Activated CD4-positive, alpha-beta T cell treated with anti-CD3 and anti-CD28 coated beads, Interleukin-2, amount 10 ng/mL, durations not matched to agents 7 days and 5 days (primary cell): ENCODE data around the gene FAM83F. TPM values are rescaled to one million over a fixed set of nuclear protein-coding genes. Genes with fewer than 3 reads are reported as not detected.

ENCODE experiments used
- CTCF ChIA-PET: fragments of 350-600 bp; sonication (Branson Sonifier 250); formaldehyde crosslinking; loops from one replicate; lab custom pipeline; 2021; ENCODE audit warnings: antibody characterized with exemption; lab: Charles Lee
- POLR2A ChIA-PET: fragments of 350-600 bp; sonication (Branson Sonifier 250); formaldehyde crosslinking; loops from one replicate; lab custom pipeline; 2021; ENCODE audit warnings: antibody characterized with exemption; lab: Charles Lee
- DNase-seq: peaks from one replicate; pipeline ENCODE4 v3.0.0-alpha.2; 2020
- H3K27ac Mint-ChIP-seq: one replicate; pipeline ENCODE4 v1.8.0; 2021; ENCODE audit warnings: mild to moderate bottlenecking, moderate library complexity, mixed read lengths
- H3K27me3 Mint-ChIP-seq: one replicate; pipeline ENCODE4 v1.8.0; 2021; ENCODE audit warnings: mixed read lengths
- H3K36me3 Mint-ChIP-seq: one replicate; pipeline ENCODE4 v1.8.0; 2021; ENCODE audit warnings: low read depth, mixed read lengths
- H3K4me1 Mint-ChIP-seq: one replicate; pipeline ENCODE4 v1.8.0; 2021; ENCODE audit warnings: mixed read lengths
- H3K4me3 Mint-ChIP-seq: one replicate; pipeline ENCODE4 v1.8.0; 2021; ENCODE audit warnings: mild to moderate bottlenecking, moderate library complexity, mixed read lengths
- H3K9me3 Mint-ChIP-seq: one replicate; pipeline ENCODE4 v1.8.0; 2021; ENCODE audit warnings: mixed read lengths
- total RNA-seq, 2 experiments: library from RNA; stranded (reverse); gene quantifications; one replicate each; pipeline ENCODE4 v1.2.3, GENCODE V29; 2021

FAM83F gene
- total RNA-seq, 2 experiments from 2014 or later: 0.04 to 0.05 TPM

- peak overlapping the region; percentile 66 for H3K27ac Mint-ChIP-seq
- H3K9me3 Mint-ChIP-seq: no peaks in the 10 kb centered on the region
- peaks cover 47% of the 10 kb centered on the region for H3K4me1 Mint-ChIP-seq
- CTCF ChIA-PET: interaction anchor here (0.6 to 1.2 kb wide), 4 partner anchors 9 to 327 kb away, joined by 3 to 5 read pairs (median 4); no protein-coding TSS in a partner anchor
- no peak for DNase-seq
- H3K4me3 Mint-ChIP-seq: peak overlapping the region; percentile 62
- peaks cover 8% of the 10 kb centered on the region for H3K36me3 Mint-ChIP-seq
- POLR2A ChIA-PET: no interaction called here
- no peaks in the 10 kb centered on the region for H3K27me3 Mint-ChIP-seq
These were observed 51.4 kb downstream of the FAM83F start for GRCh38 chr22:40046126-40046525.

- ChIA-PET POLR2A (no interaction called here), CTCF (interaction anchor here (1.3 kb wide), 1 partner anchor 11 kb away, joined by 4 read pairs; no protein-coding TSS in a partner anchor)
- Mint-ChIP-seq H3K9me3 (no peaks in the 10 kb centered on the region), H3K27me3 (no peaks in the 10 kb centered on the region), H3K4me1 (peaks cover 60% of the 10 kb centered on the region), H3K4me3 (no peak overlapping the region), H3K36me3 (peaks cover 10% of the 10 kb centered on the region), H3K27ac (peak overlapping the region; percentile 70)
- no peak for DNase-seq
These were observed 55.5 kb downstream of the FAM83F start for GRCh38 chr22:40050258-40050657.

DNA sequence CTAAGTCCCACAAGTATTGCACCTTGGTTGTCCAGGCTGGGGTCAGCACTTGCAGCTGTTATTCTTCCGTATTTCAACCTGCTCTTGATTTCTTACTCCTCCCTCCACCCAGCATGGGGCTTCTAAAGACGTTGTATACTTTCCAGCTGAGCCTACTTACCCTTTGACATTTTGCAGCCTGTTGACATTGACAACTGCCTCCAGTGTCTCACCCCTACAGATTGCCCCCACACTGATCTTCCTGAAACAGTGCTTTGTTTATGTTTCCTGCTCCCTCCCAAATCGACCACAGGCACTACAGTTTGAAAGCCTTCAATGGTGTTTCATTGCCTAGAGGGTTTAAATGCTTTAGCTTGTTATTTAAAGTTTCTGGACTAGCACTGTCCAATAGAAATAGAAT is 56.6 kb downstream of the FAM83F start:
- POLR2A ChIA-PET: no interaction called here
- DNase-seq: peak; percentile 18
- H3K4me3 Mint-ChIP-seq: peak overlapping the region; percentile 0
- peaks cover 13% of the 10 kb centered on the region for H3K36me3 Mint-ChIP-seq
- H3K4me1 Mint-ChIP-seq: peaks cover 68% of the 10 kb centered on the region
- CTCF ChIA-PET: interaction anchor here (0.6 to 1.3 kb wide), 2 partner anchors 10 to 654 kb away, joined by 3 to 4 read pairs; no protein-coding TSS in a partner anchor
- peak overlapping the region; percentile 3 for H3K27ac Mint-ChIP-seq
- peaks cover 2% of the 10 kb centered on the region for H3K9me3 Mint-ChIP-seq
- no peaks in the 10 kb centered on the region for H3K27me3 Mint-ChIP-seq

- CTCF ChIA-PET: interaction anchor here (0.6 to 3.6 kb wide), 4 partner anchors 9 to 258 kb away, joined by 3 to 12 read pairs (median 3); partner anchors contain the start of gene TNRC6B
- DNase-seq: no peak
- peaks cover 2% of the 10 kb centered on the region for H3K9me3 Mint-ChIP-seq
- POLR2A ChIA-PET: no interaction called here
- H3K4me1 Mint-ChIP-seq: peaks cover 75% of the 10 kb centered on the region
- no peaks in the 10 kb centered on the region for H3K27me3 Mint-ChIP-seq
- H3K36me3 Mint-ChIP-seq: peaks cover 18% of the 10 kb centered on the region
- H3K4me3 Mint-ChIP-seq: no peak overlapping the region
- H3K27ac Mint-ChIP-seq: no peak overlapping the region
These were observed 58.7 kb downstream of the FAM83F start for GRCh38 chr22:40053460-40053859.

DNA sequence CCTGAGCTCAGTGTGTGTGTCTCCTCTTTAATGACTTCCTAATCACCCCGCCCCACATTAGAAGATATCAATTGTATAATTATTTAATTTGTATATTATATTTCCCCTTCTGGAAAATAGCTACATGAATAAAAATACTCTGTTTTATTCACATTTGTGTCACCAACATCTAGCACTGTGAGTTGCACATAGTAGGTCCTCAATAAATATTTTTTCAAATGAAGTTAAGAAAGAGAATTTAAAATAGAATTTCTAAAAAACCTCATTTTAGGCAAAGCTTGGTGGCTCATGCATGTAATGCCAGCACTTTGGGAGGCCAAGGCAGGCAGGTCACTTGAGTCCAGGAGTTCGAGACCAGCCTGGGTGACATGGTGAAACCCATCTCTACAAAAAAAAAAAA is 59.7 kb downstream of the FAM83F start:
- Mint-ChIP-seq H3K27me3 (no peaks in the 10 kb centered on the region), H3K36me3 (peaks cover 24% of the 10 kb centered on the region), H3K4me3 (no peak overlapping the region), H3K9me3 (peaks cover 2% of the 10 kb centered on the region), H3K4me1 (peaks cover 79% of the 10 kb centered on the region), H3K27ac (peak overlapping the region; percentile 62)
- DNase-seq: no peak
- CTCF ChIA-PET: interaction anchor here (0.6 to 3.6 kb wide), 10 partner anchors 10 to 529 kb away, joined by 3 to 13 read pairs (median 3); partner anchors contain the start of gene TNRC6B
- POLR2A ChIA-PET: no interaction called here

GRCh38 chr22:40055143-40055883 is 60.6 kb downstream of the FAM83F start:
- peak; percentile 49 for DNase-seq
- Mint-ChIP-seq H3K4me1 (peaks cover 74% of the 10 kb centered on the region), H3K27me3 (no peaks in the 10 kb centered on the region), H3K4me3 (peak overlapping the region; percentile 62), H3K9me3 (peaks cover 2% of the 10 kb centered on the region), H3K36me3 (peaks cover 23% of the 10 kb centered on the region), H3K27ac (peak overlapping the region; percentile 96)
- ChIA-PET CTCF (interaction anchor here (0.6 to 3.6 kb wide), 9 partner anchors 11 to 530 kb away, joined by 3 to 13 read pairs (median 3); no protein-coding TSS in a partner anchor), POLR2A (interaction anchor here (0.6 kb wide), 1 partner anchor 122 kb away, joined by 3 read pairs; no protein-coding TSS in a partner anchor)

- H3K9me3 Mint-ChIP-seq: peaks cover 2% of the 10 kb centered on the region
- peaks cover 20% of the 10 kb centered on the region for H3K36me3 Mint-ChIP-seq
- POLR2A ChIA-PET: no interaction called here
- peak overlapping the region; percentile 62 for H3K4me3 Mint-ChIP-seq
- peaks cover 67% of the 10 kb centered on the region for H3K4me1 Mint-ChIP-seq
- no peak for DNase-seq
- CTCF ChIA-PET: interaction anchor here (0.7 to 3.6 kb wide), 5 partner anchors 11 to 923 kb away, joined by 3 to 13 read pairs (median 3); no protein-coding TSS in a partner anchor
- H3K27me3 Mint-ChIP-seq: no peaks in the 10 kb centered on the region
- H3K27ac Mint-ChIP-seq: peak overlapping the region; percentile 96
These were observed 61.4 kb downstream of the FAM83F start for GRCh38 chr22:40056154-40056553.

DNA sequence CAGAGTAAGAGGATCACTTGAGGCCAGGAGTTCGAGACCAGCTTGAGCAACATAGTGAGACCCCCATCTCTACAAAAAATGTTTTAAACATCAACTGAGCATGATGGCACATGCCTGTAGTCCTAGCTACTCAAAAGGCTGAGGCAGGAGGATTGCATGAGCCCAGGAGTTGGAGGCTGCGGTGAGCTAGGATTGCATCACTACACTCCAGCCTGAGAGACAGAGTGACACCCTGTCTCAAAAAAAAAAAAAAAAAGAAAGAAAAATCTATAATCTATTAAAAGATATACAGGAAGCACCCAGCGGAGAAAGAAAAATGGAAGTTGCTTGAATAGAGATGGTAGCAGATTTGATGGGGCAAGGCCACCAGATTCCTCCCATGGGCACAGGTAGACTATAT is 61.8 kb downstream of the FAM83F start:
- H3K27ac Mint-ChIP-seq: peak overlapping the region; percentile 96
- H3K9me3 Mint-ChIP-seq: peaks cover 2% of the 10 kb centered on the region
- H3K4me3 Mint-ChIP-seq: no peak overlapping the region
- ChIA-PET CTCF (interaction anchor here (0.7 to 3.6 kb wide), 3 partner anchors 12 to 924 kb away, joined by 3 to 12 read pairs (median 3); no protein-coding TSS in a partner anchor), POLR2A (no interaction called here)
- H3K27me3 Mint-ChIP-seq: no peaks in the 10 kb centered on the region
- peaks cover 20% of the 10 kb centered on the region for H3K36me3 Mint-ChIP-seq
- DNase-seq: no peak
- H3K4me1 Mint-ChIP-seq: peaks cover 63% of the 10 kb centered on the region

DNA sequence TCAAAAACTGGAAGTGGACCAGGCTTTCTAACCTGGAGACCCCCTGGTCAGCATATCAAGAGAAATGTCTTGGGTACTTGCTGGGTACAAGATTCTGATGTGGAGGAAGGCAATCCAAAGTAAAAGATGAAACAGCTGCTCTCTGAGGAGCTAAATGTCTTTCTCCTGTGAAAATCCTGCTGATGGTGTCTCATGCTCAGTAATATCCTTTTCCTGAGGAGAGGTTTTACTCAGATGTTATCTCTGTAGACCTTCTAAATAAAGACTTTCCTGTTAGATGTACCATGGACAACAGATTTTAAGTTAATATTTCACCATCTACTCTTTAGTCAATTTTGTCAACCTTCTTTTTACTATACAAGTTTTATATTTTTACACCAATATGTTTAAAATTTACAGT is 62.9 kb downstream of the FAM83F start:
- POLR2A ChIA-PET: interaction anchor here (1.6 kb wide), 1 partner anchor 13 kb away, joined by 3 read pairs; no protein-coding TSS in a partner anchor
- peak overlapping the region; percentile 21 for H3K27ac Mint-ChIP-seq
- CTCF ChIA-PET: no interaction called here
- H3K9me3 Mint-ChIP-seq: peaks cover 2% of the 10 kb centered on the region
- H3K36me3 Mint-ChIP-seq: peaks cover 20% of the 10 kb centered on the region
- peaks cover 57% of the 10 kb centered on the region for H3K4me1 Mint-ChIP-seq
- DNase-seq: no peak
- no peaks in the 10 kb centered on the region for H3K27me3 Mint-ChIP-seq
- no peak overlapping the region for H3K4me3 Mint-ChIP-seq

- POLR2A ChIA-PET: interaction anchor here (1.6 kb wide), 1 partner anchor 14 kb away, joined by 3 read pairs; no protein-coding TSS in a partner anchor
- peaks cover 20% of the 10 kb centered on the region for H3K36me3 Mint-ChIP-seq
- DNase-seq: peak; percentile 29
- H3K9me3 Mint-ChIP-seq: peaks cover 2% of the 10 kb centered on the region
- H3K4me3 Mint-ChIP-seq: no peak overlapping the region
- peaks cover 54% of the 10 kb centered on the region for H3K4me1 Mint-ChIP-seq
- CTCF ChIA-PET: no interaction called here
- no peaks in the 10 kb centered on the region for H3K27me3 Mint-ChIP-seq
- peak overlapping the region; percentile 21 for H3K27ac Mint-ChIP-seq
These were observed 63.5 kb downstream of the FAM83F start for GRCh38 chr22:40058265-40058664.

GRCh38 chr22:40065981-40066380 is 71.2 kb downstream of the FAM83F start:
- POLR2A ChIA-PET: no interaction called here
- no peaks in the 10 kb centered on the region for H3K9me3 Mint-ChIP-seq
- CTCF ChIA-PET: interaction anchor here (1.0 to 3.1 kb wide), 5 partner anchors 11 to 234 kb away, joined by 3 to 13 read pairs (median 3); no protein-coding TSS in a partner anchor
- H3K27me3 Mint-ChIP-seq: no peaks in the 10 kb centered on the region
- H3K36me3 Mint-ChIP-seq: no peaks in the 10 kb centered on the region
- DNase-seq: no peak
- H3K27ac Mint-ChIP-seq: no peak overlapping the region
- peaks cover 28% of the 10 kb centered on the region for H3K4me1 Mint-ChIP-seq
- H3K4me3 Mint-ChIP-seq: no peak overlapping the region

GRCh38 chr22:40067639-40068038 is 72.9 kb downstream of the FAM83F start:
- H3K9me3 Mint-ChIP-seq: no peaks in the 10 kb centered on the region

More at GRCh38 chr22:40067639-40068038, 72.9 kb downstream of the FAM83F start:
- DNase-seq: no peak
- no peak overlapping the region for H3K27ac Mint-ChIP-seq
- no peaks in the 10 kb centered on the region for H3K36me3 Mint-ChIP-seq
- H3K27me3 Mint-ChIP-seq: no peaks in the 10 kb centered on the region
- H3K4me1 Mint-ChIP-seq: peaks cover 31% of the 10 kb centered on the region
- ChIA-PET CTCF (interaction anchor here (1.4 to 3.1 kb wide), 2 partner anchors 9 to 13 kb away, joined by 3 to 13 read pairs; no protein-coding TSS in a partner anchor), POLR2A (no interaction called here)
- no peak overlapping the region for H3K4me3 Mint-ChIP-seq
